ENCODE measurements around the gene TGDS. TPM values are rescaled to one million over a fixed set of nuclear protein-coding genes. Genes with fewer than 3 reads are reported as not detected.

TGDS gene
- total and polyA plus RNA-seq, 2 of the 8 experiments (the other 6 are each of a cell fraction or from before 2014, with no cell fraction given), result 11.6 to 11.8 TPM

DNA sequence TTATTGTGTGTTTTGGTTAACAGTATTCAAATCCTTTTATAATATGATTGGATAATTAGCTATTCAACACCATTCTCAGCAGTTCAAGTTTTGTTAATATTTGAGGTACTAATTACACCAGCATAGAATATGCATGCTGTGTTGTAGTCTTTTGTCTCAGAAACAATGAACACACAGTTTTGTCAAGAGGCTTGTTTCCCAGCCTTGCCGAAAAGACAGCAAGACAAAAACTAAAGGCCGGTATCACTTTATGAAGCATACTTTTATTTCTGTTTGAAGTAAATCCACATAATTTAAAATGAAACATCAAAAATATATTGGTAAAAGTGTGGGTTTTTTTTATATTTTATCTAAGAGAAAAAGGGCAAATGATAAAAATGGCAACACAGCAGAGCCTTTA, 13.2 kb upstream of the TGDS start:
- Histone ChIP-seq H3K79me2 (ENCODE audit: control insufficient read depth in 1 of 2, insufficient read depth in 2 of 2, low read length in 2 of 2) (no peaks in the 10 kb centered on the region; a peak in 1 of 4 replicates), H3K4me2 (ENCODE audit: insufficient read depth in 1 of 2, low read depth in 2 of 2, low read length in 2 of 2) (no peak overlapping the region), H3K18ac (ENCODE audit: extremely low read depth, low read length) (no peak overlapping the region), H4K91ac (replicated peaks; ENCODE audit: insufficient read length, low read length) (no peak overlapping the region), H2BK5ac (ENCODE audit: low read depth, low read length) (no peak overlapping the region), H3K4me1 (replicated peaks in 1 of 4; ENCODE audit: control insufficient read depth in 3 of 4, insufficient read depth in 4 of 4, low read length in 3 of 4) (no peaks in the 10 kb centered on the region; a peak in 1 of 7 replicates), H4K8ac (ENCODE audit: extremely low read depth, insufficient read depth, low read length) (no peak overlapping the region), H4K5ac (ENCODE audit: insufficient read length, low read depth, low read length) (no peak overlapping the region), H3K14ac (ENCODE audit: insufficient read length) (no peak overlapping the region), H3K23me2 (ENCODE audit: low read depth, low read length) (no peaks in the 10 kb centered on the region), H3K9ac (replicated peaks in 1 of 4; ENCODE audit: extremely low read depth in 1 of 4, low read depth in 3 of 4, low read length in 3 of 4) (no peak overlapping the region), H2BK15ac (ENCODE audit: low read length) (no peak overlapping the region), H3K4ac (replicated peaks; ENCODE audit: insufficient read length, low read depth, low read length) (no peak overlapping the region), H3K23ac (ENCODE audit: insufficient read length) (no peak overlapping the region), H3K79me1 (ENCODE audit: low read depth, low read length) (peaks cover 2% of the 10 kb centered on the region; the same call in 1 of the 2 replicates), H3K27me3 (replicated peaks in 1 of 4; ENCODE audit: control insufficient read depth in 3 of 4, extremely low read depth in 1 of 4, insufficient read depth in 3 of 4, low read length in 3 of 4) (no peaks in the 10 kb centered on the region), H3K9me3 (ENCODE audit: insufficient read depth in 2 of 2, low read depth in 1 of 2, low read length in 1 of 2) (no peaks in the 10 kb centered on the region), H4K20me1 (replicated peaks in 1 of 2; ENCODE audit: control insufficient read depth in 1 of 2, insufficient read depth in 2 of 2, low read length in 2 of 2) (no peaks in the 10 kb centered on the region), H2BK12ac (ENCODE audit: low read depth, low read length) (no peak overlapping the region), H3K27ac (ENCODE audit: low read depth, low read length) (no peak overlapping the region), H2BK120ac (replicated peaks; ENCODE audit: low read depth, low read length) (no peak overlapping the region), H2BK20ac (ENCODE audit: low read length) (no peak overlapping the region), H3K56ac (replicated peaks; ENCODE audit: insufficient read length, low read depth, low read length) (no peak overlapping the region), H2AK5ac (ENCODE audit: low read depth, low read length) (no peak overlapping the region), H2AFZ (ENCODE audit: low read length) (no peak overlapping the region), H3K4me3 (ENCODE audit: extremely low read depth in 1 of 4, insufficient read depth in 2 of 4, low read depth in 3 of 4, low read length in 4 of 4) (no peak overlapping the region), H3K36me3 (ENCODE audit: control insufficient read depth in 2 of 4, insufficient read depth in 4 of 4, low read length in 3 of 4) (peaks cover 3 to 43% (median 12%) of the 10 kb centered on the region in 4 experiments; a peak in 5 of 8 replicates)
- TF ChIP-seq SRF (IDR thresholded peaks at IDR 0.05; ENCODE audit: low read depth, low read length), result no peak
- TF ChIP-seq SIN3A (conservative IDR thresholded peaks at IDR 0.05 in 1 of 2, IDR thresholded peaks at IDR 0.05 in 1 of 2; ENCODE audit: low read depth in 1 of 2, low read length in 2 of 2), result no peak
- TF ChIP-seq SIX5 (IDR thresholded peaks at IDR 0.05; ENCODE audit: low read depth, low read length), result no peak
- no peak for TF ChIP-seq POLR2A (IDR thresholded peaks at IDR 0.05; ENCODE audit: control extremely low read depth in 1 of 2, low read depth in 2 of 2, low read length in 2 of 2)
- no peak for TF ChIP-seq MAX (IDR thresholded peaks at IDR 0.05)
- no peak for FAIRE-seq
- 96% methylated on average over 2 of the region's 2 CpGs; no CpG with 5 or more reads in 1 of the 2 experiments for WGBS, 2 experiments (ENCODE audit: extremely low coverage in 1 of 2, insufficient coverage in 1 of 2, insufficient read length in 1 of 2, insufficient replicate concordance in 2 of 2, low coverage in 1 of 2, low lambda C conversion rate in 2 of 2, missing lambda C conversion rate in 1 of 2)
- DNase-seq (ENCODE audit: low read depth in 1 of 2, low spot score in 2 of 2), result no peak
- ChIA-PET CTCF (ENCODE audit: partially characterized antibody) (interaction anchor here (1.3 kb wide), 1 partner anchor 11 kb away, joined by 4 read pairs; no protein-coding TSS in a partner anchor), POLR2A (ENCODE audit: partially characterized antibody) (no interaction called here)

Data from H1 (cell line).